Panc1 (cell line): ENCODE measurements around the gene LSM14B. TPM values are rescaled to one million over a fixed set of nuclear protein-coding genes. Genes with fewer than 3 reads are reported as not detected.

Experiments used
- ATAC-seq: fragments of 200-7000 bp; cut with Tn5 transposase; 2 replicates; pipeline ENCODE4 v1.9.1; 2020; ENCODE audit warnings: mild to moderate bottlenecking, moderate library complexity
- BruUV-seq: library from RNA; stranded (reverse); fragments of 400-500 nt; replicated peaks from 2 replicates; lab custom pipeline; 2021; lab: Mats Ljungman, UMichigan
- CTCF ChIA-PET: fragments of 300-600 bp; sonication (Branson Sonifier 250); formaldehyde crosslinking; loops from one replicate; lab custom pipeline; 2022; ENCODE audit warnings: antibody characterized with exemption; lab: Charles Lee
- POLR2A ChIA-PET: fragments of 300-600 bp; sonication (Branson Sonifier 250); formaldehyde crosslinking; loops from one replicate; lab custom pipeline; 2022; ENCODE audit warnings: antibody characterized with exemption; lab: Charles Lee
- DNase-seq: peaks from one replicate; pipeline ENCODE4 v3.0.0-alpha.2; 2010; ENCODE audit warnings: low read depth, low spot score
- H3K27ac ChIP-seq: 2 replicates; pipeline ENCODE4 v1.5.1; 2011; ENCODE audit warnings: mild to moderate bottlenecking, low read length, inconsistent platforms
- H3K27me3 ChIP-seq: fragments of 200-500 bp; sonication (Bioruptor generic); 2 replicates; pipeline ENCODE4 v1.6.0; 2014; ENCODE audit warnings: low read length, inconsistent platforms; ENCODE audit not compliant: control insufficient read depth, insufficient read depth
- H3K36me3 ChIP-seq: fragments of 200-500 bp; sonication (Bioruptor generic); 2 replicates; pipeline ENCODE4 v1.5.1; 2014; ENCODE audit warnings: inconsistent platforms, mild to moderate bottlenecking, low read length, moderate library complexity; ENCODE audit not compliant: control insufficient read depth, insufficient read depth
- H3K4me1 ChIP-seq: 2 replicates; pipeline ENCODE4 v1.5.1; 2011; ENCODE audit warnings: inconsistent platforms, mild to moderate bottlenecking, low read length, moderate library complexity; ENCODE audit not compliant: control insufficient read depth, insufficient read depth
- H3K4me3 ChIP-seq, 2 experiments: 2 replicates each; pipeline ENCODE4 v1.5.1; 2011 to 2012; ENCODE audit warnings: low read depth in 2 of 2, low read length in 2 of 2, mild to moderate bottlenecking in 2 of 2, inconsistent platforms in 1 of 2, moderate library complexity in 1 of 2
- H3K9me3 ChIP-seq: fragments of 200-500 bp; sonication (Bioruptor generic); 2 replicates; pipeline ENCODE4 v1.5.1; 2014; ENCODE audit warnings: low read depth, mild to moderate bottlenecking, inconsistent platforms, low read length, moderate library complexity; ENCODE audit not compliant: control insufficient read depth, insufficient read depth
- CTCF ChIP-seq: fragments of 450-650 bp; IDR thresholded peaks from 2 replicates; pipeline ENCODE4 v1.5.1; 2017; ENCODE audit warnings: mild to moderate bottlenecking
- POLR2AphosphoS5 ChIP-seq: IDR thresholded peaks from 2 replicates; pipeline ENCODE4 v1.6.1; 2012; ENCODE audit warnings: mild to moderate bottlenecking, low read depth, low read length, moderate library complexity
- REST ChIP-seq, 2 experiments: IDR thresholded peaks; 2 replicates each; pipeline ENCODE4 v1.6.1; 2011 to 2012; ENCODE audit warnings: low read depth in 2 of 2, control low read depth in 1 of 2, low read length in 1 of 2, mild to moderate bottlenecking in 1 of 2, moderate library complexity in 1 of 2; ENCODE audit not compliant: insufficient read depth in 1 of 2
- SIN3A ChIP-seq: IDR thresholded peaks from 2 replicates; pipeline ENCODE4 v1.6.1; 2012; ENCODE audit warnings: low read depth, mild to moderate bottlenecking, low read length, moderate library complexity, borderline replicate concordance; ENCODE audit not compliant: insufficient read depth
- TCF7L2 ChIP-seq: IDR thresholded peaks from 2 replicates; pipeline ENCODE4 v1.6.1; 2011; ENCODE audit warnings: mild to moderate bottlenecking, low read depth, low read length, inconsistent platforms
- in situ Hi-C: cut with HindIII; loops from 2 replicates; pipeline ENCODE4 v1.10.0; 2016; ENCODE audit warnings: low sequenced_read_pairs, low pct_unique_long_range_greater_than_20kb
- intact Hi-C: fragments of 100-400 bp; cut with micrococcal nuclease; formaldehyde crosslinking; loops from one replicate; pipeline ENCODE4 v1.10.0; 2022; ENCODE audit not compliant: unreplicated experiment
- total RNA-seq: library from RNA; stranded (reverse); gene quantifications from one replicate; pipeline ENCODE4 v1.2.1, GENCODE V29; 2021; ENCODE audit not compliant: unreplicated experiment

The LSM14B gene
- total RNA-seq, 1 experiment from 2014 or later, result 52.2 TPM

- in situ Hi-C loops, result no loop called here
Observed at GRCh38 chr20:62129731-62130531, 7.7 kb downstream of the LSM14B start.

More at GRCh38 chr20:62129731-62130531, 7.7 kb downstream of the LSM14B start:
- H3K36me3 ChIP-seq, result peaks cover 29% of the 10 kb centered on the region
- no TSS peak for BruUV-seq
- H3K27ac ChIP-seq, result no peak overlapping the region
- no peaks in the 10 kb centered on the region for H3K27me3 ChIP-seq
- H3K4me1 ChIP-seq, result no peaks in the 10 kb centered on the region; the same call in 1 of the 2 replicates
- ChIA-PET CTCF (no interaction called here), POLR2A (no interaction called here)
- intact Hi-C loops, result no loop called here
- H3K9me3 ChIP-seq, result no peaks in the 10 kb centered on the region
- TF ChIP-seq POLR2AphosphoS5, result no peak
- TF ChIP-seq CTCF, result no peak
- TF ChIP-seq REST (IDR thresholded peaks at IDR 0.05; ENCODE audit: insufficient read depth in 1 of 2, low read depth in 2 of 2, low read length in 1 of 2), result no peak
- no peak for TF ChIP-seq TCF7L2
- no peak for TF ChIP-seq SIN3A
- no peak overlapping the region for H3K4me3 ChIP-seq
- ATAC-seq, result no peak
- DNase-seq, result no peak
